Measurements from ENCODE around the gene ENKD1. TPM values are rescaled to one million over a fixed set of nuclear protein-coding genes. Genes with fewer than 3 reads are reported as not detected.

The ENKD1 gene
- total RNA-seq, 1 donor from 2014 or later: 9.6 TPM

DNA sequence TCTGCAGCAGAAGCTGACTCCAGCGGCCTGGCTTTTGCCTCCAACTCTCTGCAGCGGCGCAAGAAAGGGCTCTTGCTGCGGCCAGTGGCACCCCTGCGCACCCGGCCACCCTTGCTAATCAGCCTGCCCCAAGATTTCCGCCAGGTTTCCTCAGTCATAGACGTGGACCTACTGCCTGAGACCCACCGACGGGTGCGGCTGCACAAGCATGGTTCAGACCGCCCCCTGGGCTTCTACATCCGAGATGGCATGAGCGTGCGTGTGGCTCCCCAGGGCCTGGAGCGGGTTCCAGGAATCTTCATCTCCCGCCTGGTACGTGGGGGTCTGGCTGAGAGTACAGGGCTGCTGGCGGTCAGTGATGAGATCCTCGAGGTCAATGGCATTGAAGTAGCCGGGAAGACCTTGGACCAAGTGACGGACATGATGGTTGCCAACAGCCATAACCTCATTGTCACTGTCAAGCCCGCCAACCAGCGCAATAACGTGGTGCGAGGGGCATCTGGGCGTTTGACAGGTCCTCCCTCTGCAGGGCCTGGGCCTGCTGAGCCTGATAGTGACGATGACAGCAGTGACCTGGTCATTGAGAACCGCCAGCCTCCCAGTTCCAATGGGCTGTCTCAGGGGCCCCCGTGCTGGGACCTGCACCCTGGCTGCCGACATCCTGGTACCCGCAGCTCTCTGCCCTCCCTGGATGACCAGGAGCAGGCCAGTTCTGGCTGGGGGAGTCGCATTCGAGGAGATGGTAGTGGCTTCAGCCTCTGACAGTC lies 4.5 kb downstream of the ENKD1 start:
- intact Hi-C loops (cut with micrococcal nuclease): no loop called here
- Histone ChIP-seq H3K9me3 (replicated peaks) (no peaks in the 10 kb centered on the region), H3K4me1 (peaks cover 48% of the 10 kb centered on the region), H3K27me3 (ENCODE audit: low read depth) (no peaks in the 10 kb centered on the region), H3K4me3 (no peak overlapping the region), H3K27ac (replicated peaks) (no peak overlapping the region), H3K36me3 (peaks cover 15% of the 10 kb centered on the region)
- no peak for DNase-seq
- TF ChIP-seq, protein P1, sequence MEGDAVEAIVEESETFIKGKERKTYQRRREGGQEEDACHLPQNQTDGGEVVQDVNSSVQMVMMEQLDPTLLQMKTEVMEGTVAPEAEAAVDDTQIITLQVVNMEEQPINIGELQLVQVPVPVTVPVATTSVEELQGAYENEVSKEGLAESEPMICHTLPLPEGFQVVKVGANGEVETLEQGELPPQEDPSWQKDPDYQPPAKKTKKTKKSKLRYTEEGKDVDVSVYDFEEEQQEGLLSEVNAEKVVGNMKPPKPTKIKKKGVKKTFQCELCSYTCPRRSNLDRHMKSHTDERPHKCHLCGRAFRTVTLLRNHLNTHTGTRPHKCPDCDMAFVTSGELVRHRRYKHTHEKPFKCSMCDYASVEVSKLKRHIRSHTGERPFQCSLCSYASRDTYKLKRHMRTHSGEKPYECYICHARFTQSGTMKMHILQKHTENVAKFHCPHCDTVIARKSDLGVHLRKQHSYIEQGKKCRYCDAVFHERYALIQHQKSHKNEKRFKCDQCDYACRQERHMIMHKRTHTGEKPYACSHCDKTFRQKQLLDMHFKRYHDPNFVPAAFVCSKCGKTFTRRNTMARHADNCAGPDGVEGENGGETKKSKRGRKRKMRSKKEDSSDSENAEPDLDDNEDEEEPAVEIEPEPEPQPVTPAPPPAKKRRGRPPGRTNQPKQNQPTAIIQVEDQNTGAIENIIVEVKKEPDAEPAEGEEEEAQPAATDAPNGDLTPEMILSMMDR (IDR thresholded peaks at IDR 0.05; ENCODE audit: borderline replicate concordance): no peak

DNA sequence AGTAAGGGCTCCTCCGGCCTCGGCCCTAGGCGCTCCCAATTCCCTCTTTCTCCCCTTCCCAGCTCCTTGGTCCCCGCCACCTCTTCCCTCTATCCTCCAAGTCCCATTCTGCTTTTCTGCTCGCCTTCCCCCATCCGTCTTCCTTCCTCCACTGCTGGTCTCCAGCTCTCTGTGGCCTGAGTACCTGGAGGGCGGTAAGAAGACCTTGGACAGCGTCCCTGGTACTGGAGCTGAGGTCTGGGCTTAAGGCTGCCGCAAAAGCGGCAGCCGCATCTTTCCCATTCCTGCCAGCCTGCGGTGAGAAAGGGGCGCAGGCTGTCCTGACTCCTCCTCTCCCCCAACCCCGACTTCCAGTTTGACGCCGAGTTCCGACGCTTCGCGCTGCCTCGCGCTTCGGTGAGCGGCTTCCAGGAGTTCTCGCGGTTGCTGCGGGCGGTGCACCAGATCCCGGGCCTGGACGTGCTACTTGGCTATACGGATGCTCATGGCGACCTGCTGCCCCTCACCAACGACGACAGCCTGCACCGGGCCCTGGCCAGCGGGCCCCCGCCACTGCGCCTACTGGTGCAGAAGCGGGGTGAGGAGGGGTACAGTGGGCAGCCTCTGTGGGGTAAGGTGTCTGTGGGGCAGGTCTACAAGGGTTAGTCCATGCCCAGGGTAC lies 5.3 kb downstream of the ENKD1 start:
- intact Hi-C loops (cut with micrococcal nuclease): no loop called here
- Histone ChIP-seq H3K4me3 (peak overlapping the region; percentile 89), H3K4me1 (peaks cover 39% of the 10 kb centered on the region), H3K36me3 (peaks cover 19% of the 10 kb centered on the region), H3K9me3 (replicated peaks) (no peaks in the 10 kb centered on the region), H3K27ac (replicated peaks) (peak overlapping the region; percentile 97), H3K27me3 (ENCODE audit: low read depth) (peaks cover 1% of the 10 kb centered on the region)
- no peak for DNase-seq
- TF ChIP-seq, protein P1 (IDR thresholded peaks at IDR 0.05; ENCODE audit: borderline replicate concordance): no peak

DNA sequence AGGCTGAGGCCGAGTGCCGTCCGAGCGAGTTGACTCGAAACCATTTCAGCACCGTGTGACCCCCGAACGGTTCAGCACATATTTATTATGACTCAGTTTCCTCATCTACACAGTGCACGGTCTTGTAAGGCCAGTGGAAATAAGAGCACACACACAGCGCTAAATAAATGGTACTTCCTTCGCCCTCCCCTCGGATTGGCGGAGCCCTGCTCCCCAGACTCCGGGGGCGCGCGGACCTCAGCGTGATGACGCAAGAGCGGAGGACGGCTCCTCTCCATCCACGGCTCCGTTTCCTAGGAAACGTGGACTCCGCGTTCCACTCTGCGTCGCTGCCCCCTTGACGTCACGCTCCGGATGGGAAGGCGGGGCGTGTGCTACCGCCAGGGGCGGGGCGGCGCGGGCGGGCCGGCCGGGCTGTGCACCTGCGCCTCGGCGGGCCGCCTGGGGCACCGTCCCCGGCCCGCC lies 6.0 kb downstream of the ENKD1 start, which contains the start of gene PARD6A:
PARD6A (plus strand) TSS at position 397 of the 465 bp plus-strand sequence. CDS start 79 bp downstream, outside the sequence.
- intact Hi-C loops (cut with micrococcal nuclease): no loop called here
- peak within 1 kb of the TSS; percentile 89 for H3K4me3 ChIP-seq
- TF ChIP-seq, protein P1 (IDR thresholded peaks at IDR 0.05; ENCODE audit: borderline replicate concordance): peak; percentile 15
- peak within 1 kb of the TSS; percentile 97 for H3K27ac ChIP-seq (replicated peaks)
- H3K36me3 ChIP-seq: peaks cover 19% of the 10 kb centered on the region
- H3K4me1 ChIP-seq: peaks cover 33% of the 10 kb centered on the region
- peaks cover 7% of the 10 kb centered on the region for H3K27me3 ChIP-seq (ENCODE audit: low read depth)
- H3K9me3 ChIP-seq (replicated peaks): no peaks in the 10 kb centered on the region
- peak; percentile 94 for DNase-seq

DNA sequence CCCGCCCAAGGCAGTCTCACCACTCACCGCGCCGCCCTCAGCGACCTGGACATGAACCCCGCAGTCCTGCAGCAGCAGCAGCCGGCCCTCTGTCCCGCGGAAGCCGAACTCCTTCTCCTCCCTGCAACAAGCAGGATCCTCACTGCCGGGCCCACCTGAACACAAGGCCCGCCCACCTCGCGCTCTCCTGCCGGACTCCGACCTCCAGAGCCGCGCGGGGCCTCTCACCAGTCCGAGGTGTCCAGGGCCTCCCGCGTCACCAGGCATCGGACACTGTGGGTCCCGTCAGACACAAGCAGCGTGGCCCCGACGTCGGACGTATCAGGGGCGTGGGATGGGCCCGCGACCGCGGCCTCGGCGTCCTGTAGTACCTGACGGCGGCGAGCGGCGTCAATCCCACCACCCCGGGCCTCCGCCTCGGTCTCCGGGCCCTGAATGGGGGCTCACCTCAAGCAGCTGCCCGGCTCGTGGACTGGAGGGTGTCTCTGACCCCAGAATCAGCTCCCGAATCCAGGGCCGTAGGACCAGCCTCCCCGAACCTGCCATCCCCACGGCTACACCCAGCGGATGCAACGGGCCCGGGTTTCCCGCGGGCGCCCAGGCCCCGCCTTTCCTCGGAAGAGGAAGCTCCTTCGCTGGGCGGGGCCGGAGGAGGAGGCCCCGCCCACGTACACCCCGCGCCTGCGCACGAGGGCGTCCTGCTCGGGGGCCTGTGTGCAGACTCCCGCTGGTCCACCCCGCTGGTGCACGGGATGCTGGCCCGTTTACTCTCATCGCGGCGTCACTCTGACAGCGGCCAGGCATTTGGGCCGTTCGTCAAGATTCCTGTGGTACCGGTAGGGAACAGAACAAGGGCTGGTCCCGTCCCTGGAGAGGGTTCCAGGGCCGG lies 6.6 kb downstream of the ENKD1 start, which contains the start of gene ACD:
ACD (minus strand) TSS at position 586 of the 889 bp plus-strand sequence; CDS start at position 546, 40 bp downstream.
- Histone ChIP-seq H3K36me3 (peaks cover 19% of the 10 kb centered on the region), H3K4me1 (peaks cover 30% of the 10 kb centered on the region), H3K4me3 (peak within 1 kb of the TSS; percentile 89), H3K27me3 (ENCODE audit: low read depth) (peaks cover 14% of the 10 kb centered on the region), H3K27ac (replicated peaks) (peak within 1 kb of the TSS; percentile 97), H3K9me3 (replicated peaks) (no peaks in the 10 kb centered on the region)
- TF ChIP-seq, protein P1 (IDR thresholded peaks at IDR 0.05; ENCODE audit: borderline replicate concordance): no peak
- peak; percentile 89 for DNase-seq
- intact Hi-C loops (cut with micrococcal nuclease): no loop called here

All from left ventricle myocardium inferior (tissue), 1 donor.